ENCODE data around the gene USPL1.

DNA sequence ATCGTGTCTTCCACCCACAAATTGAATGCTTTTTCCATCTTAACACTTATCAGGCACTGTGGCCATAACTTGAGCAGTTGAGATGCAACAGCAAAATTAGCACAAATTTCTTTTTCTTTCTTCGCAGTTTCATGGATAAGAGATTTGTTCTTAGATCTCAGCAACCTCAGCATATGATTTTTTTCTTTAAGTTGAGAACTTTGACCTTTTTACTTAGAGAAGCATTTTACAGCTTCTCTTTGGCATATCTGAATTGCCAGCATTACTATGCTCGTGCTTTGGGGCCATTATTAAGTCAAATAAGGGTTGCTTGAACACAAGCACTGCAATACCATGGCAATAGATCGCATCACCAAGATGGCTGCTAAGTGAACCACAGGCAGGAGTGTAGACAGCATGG, 16.1 kb downstream of the USPL1 start:
- TF ChIP-seq POLR2A (IDR thresholded peaks at IDR 0.05): no peak
- TF ChIP-seq, protein P1, sequence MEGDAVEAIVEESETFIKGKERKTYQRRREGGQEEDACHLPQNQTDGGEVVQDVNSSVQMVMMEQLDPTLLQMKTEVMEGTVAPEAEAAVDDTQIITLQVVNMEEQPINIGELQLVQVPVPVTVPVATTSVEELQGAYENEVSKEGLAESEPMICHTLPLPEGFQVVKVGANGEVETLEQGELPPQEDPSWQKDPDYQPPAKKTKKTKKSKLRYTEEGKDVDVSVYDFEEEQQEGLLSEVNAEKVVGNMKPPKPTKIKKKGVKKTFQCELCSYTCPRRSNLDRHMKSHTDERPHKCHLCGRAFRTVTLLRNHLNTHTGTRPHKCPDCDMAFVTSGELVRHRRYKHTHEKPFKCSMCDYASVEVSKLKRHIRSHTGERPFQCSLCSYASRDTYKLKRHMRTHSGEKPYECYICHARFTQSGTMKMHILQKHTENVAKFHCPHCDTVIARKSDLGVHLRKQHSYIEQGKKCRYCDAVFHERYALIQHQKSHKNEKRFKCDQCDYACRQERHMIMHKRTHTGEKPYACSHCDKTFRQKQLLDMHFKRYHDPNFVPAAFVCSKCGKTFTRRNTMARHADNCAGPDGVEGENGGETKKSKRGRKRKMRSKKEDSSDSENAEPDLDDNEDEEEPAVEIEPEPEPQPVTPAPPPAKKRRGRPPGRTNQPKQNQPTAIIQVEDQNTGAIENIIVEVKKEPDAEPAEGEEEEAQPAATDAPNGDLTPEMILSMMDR (IDR thresholded peaks at IDR 0.05): no peak
